HEK293 (cell line): ENCODE results near the gene TMEM273.

Source experiments
- CTCF ChIA-PET: fragments of 350-600 bp; formaldehyde crosslinking; extraction: SDS; loops from one replicate; lab custom pipeline; 2021; ENCODE audit warnings: antibody characterized with exemption; lab: Yijun Ruan, JAX
- POLR2A ChIA-PET: fragments of 300-600 bp; formaldehyde crosslinking; extraction: SDS; loops from one replicate; lab custom pipeline; 2020; ENCODE audit warnings: antibody characterized with exemption, inconsistent platforms; lab: Yijun Ruan, JAX
- H3K27ac ChIP-seq: fragments of 200-500 bp; sonication (Bioruptor generic); 2 replicates; pipeline ENCODE4 v1.5.1; 2014; ENCODE audit warnings: low read depth, low read length, control low read depth, inconsistent platforms; ENCODE audit errors: extremely low read depth
- H3K36me3 ChIP-seq, 2 experiments: fragments of 200-500 bp in 1 of 2; sonication (Bioruptor generic) in 1 of 2; 1 replicate in 1 of 2; 2 replicates in 1 of 2; pipeline ENCODE4 v1.5.1; 2014 to 2017; ENCODE audit warnings: inconsistent platforms in 2 of 2, low read length in 2 of 2; ENCODE audit not compliant: control insufficient read depth in 2 of 2, insufficient read depth in 1 of 2
- H3K4me1 ChIP-seq: fragments of 200-500 bp; sonication (Bioruptor generic); 2 replicates; pipeline ENCODE4 v1.5.1; 2014; ENCODE audit warnings: mild to moderate bottlenecking, low read length, inconsistent platforms; ENCODE audit not compliant: control insufficient read depth, insufficient read depth
- H3K4me3 ChIP-seq: 2 replicates; pipeline ENCODE4 v1.5.1; 2011; ENCODE audit warnings: low read depth, mild to moderate bottlenecking, control low read depth, low read length, moderate library complexity
- H3K9me3 ChIP-seq: fragments of 200-500 bp; sonication (Bioruptor generic); 2 replicates; pipeline ENCODE4 v1.5.1; 2014; ENCODE audit warnings: low read depth, low read length, inconsistent platforms; ENCODE audit not compliant: control insufficient read depth, insufficient read depth
- FEZF1 ChIP-seq: fragments of 450-650 bp; formaldehyde crosslinking; IDR thresholded peaks from 2 replicates; pipeline ENCODE4 v1.5.1; 2016; ENCODE audit warnings: missing biosample characterization, missing genetic modification characterization
- HOXA7 ChIP-seq: sonication (generic); formaldehyde crosslinking; IDR thresholded peaks from 2 replicates; pipeline ENCODE4 v1.8.1; 2022; ENCODE audit warnings: missing genetic modification reagents, borderline replicate concordance
- IKZF3 ChIP-seq: fragments of 450-650 bp; IDR thresholded peaks from 2 replicates; pipeline ENCODE4 v1.5.0; 2018; ENCODE audit warnings: missing biosample characterization, mild to moderate bottlenecking, missing genetic modification characterization, moderate library complexity
- KLF16 ChIP-seq: fragments of 450-650 bp; formaldehyde crosslinking; IDR thresholded peaks from 2 replicates; pipeline ENCODE4 v1.5.1; 2017; ENCODE audit warnings: missing biosample characterization, missing genetic modification characterization
- KLF9 ChIP-seq: fragments of 450-650 bp; formaldehyde crosslinking; IDR thresholded peaks from 2 replicates; pipeline ENCODE4 v1.5.1; 2016; ENCODE audit warnings: missing biosample characterization, missing genetic modification characterization, low read depth
- OSR2 ChIP-seq: fragments of 450-650 bp; formaldehyde crosslinking; IDR thresholded peaks from 2 replicates; pipeline ENCODE4 v1.5.1; 2016; ENCODE audit warnings: missing biosample characterization, missing genetic modification characterization
- TCF7L2 ChIP-seq: IDR thresholded peaks from 2 replicates; pipeline ENCODE4 v1.6.1; 2011; ENCODE audit warnings: low read depth, mild to moderate bottlenecking, inconsistent platforms, low read length, moderate library complexity, borderline replicate concordance
- ZBTB26 ChIP-seq: fragments of 450-650 bp; formaldehyde crosslinking; optimal IDR thresholded peaks from 2 replicates; pipeline ENCODE3; 2016; ENCODE audit warnings: missing biosample characterization, mild to moderate bottlenecking, missing genetic modification characterization
- ZBTB7A ChIP-seq: fragments of 450-650 bp; formaldehyde crosslinking; IDR thresholded peaks from 2 replicates; pipeline ENCODE4 v1.5.1; 2016; ENCODE audit warnings: low read depth, missing biosample characterization, missing genetic modification characterization
- ZNF133 ChIP-seq: fragments of 450-650 bp; formaldehyde crosslinking; IDR thresholded peaks from 2 replicates; pipeline ENCODE4 v1.5.1; 2016; ENCODE audit warnings: missing biosample characterization, missing genetic modification characterization
- ZNF155 ChIP-seq: fragments of 450-650 bp; formaldehyde crosslinking; IDR thresholded peaks from 2 replicates; pipeline ENCODE4 v1.5.1; 2016; ENCODE audit warnings: missing biosample characterization, missing genetic modification characterization
- ZNF157 ChIP-seq: fragments of 450-650 bp; formaldehyde crosslinking; IDR thresholded peaks from 2 replicates; pipeline ENCODE4 v1.5.1; 2016; ENCODE audit warnings: missing biosample characterization, missing genetic modification characterization
- ZNF174 ChIP-seq: fragments of 450-650 bp; formaldehyde crosslinking; IDR thresholded peaks from 2 replicates; pipeline ENCODE4 v1.5.0; 2017; ENCODE audit warnings: missing biosample characterization, mild to moderate bottlenecking, missing genetic modification characterization
- ZNF202 ChIP-seq: fragments of 450-650 bp; formaldehyde crosslinking; IDR thresholded peaks from 2 replicates; pipeline ENCODE4 v1.5.1; 2016; ENCODE audit warnings: missing biosample characterization, missing genetic modification characterization, borderline replicate concordance
- ZNF221 ChIP-seq: fragments of 450-650 bp; formaldehyde crosslinking; IDR thresholded peaks from 2 replicates; pipeline ENCODE4 v1.5.1; 2017; ENCODE audit warnings: missing biosample characterization, missing genetic modification characterization, borderline replicate concordance
- ZNF398 ChIP-seq: fragments of 450-650 bp; formaldehyde crosslinking; IDR thresholded peaks from 2 replicates; pipeline ENCODE4 v1.5.1; 2017; ENCODE audit warnings: missing biosample characterization, missing genetic modification characterization
- ZNF529 ChIP-seq: fragments of 450-650 bp; formaldehyde crosslinking; IDR thresholded peaks from 2 replicates; pipeline ENCODE4 v1.5.1; 2017; ENCODE audit warnings: missing genetic modification characterization, missing biosample characterization; ENCODE audit not compliant: insufficient replicate concordance
- ZNF558 ChIP-seq: fragments of 450-650 bp; formaldehyde crosslinking; IDR thresholded peaks from 2 replicates; pipeline ENCODE4 v1.5.1; 2016; ENCODE audit warnings: missing biosample characterization, missing genetic modification characterization
- ZNF626 ChIP-seq: fragments of 450-650 bp; sonication (Bioruptor Pico); formaldehyde crosslinking; IDR thresholded peaks from 2 replicates; pipeline ENCODE4 v1.5.1; 2018; ENCODE audit warnings: missing biosample characterization, missing genetic modification characterization, inconsistent platforms
- ZNF664 ChIP-seq: fragments of 450-650 bp; formaldehyde crosslinking; IDR thresholded peaks from 2 replicates; pipeline ENCODE4 v1.5.1; 2016; ENCODE audit warnings: missing biosample characterization, missing genetic modification characterization
- ZNF670 ChIP-seq: fragments of 450-650 bp; formaldehyde crosslinking; IDR thresholded peaks from 2 replicates; pipeline ENCODE4 v1.5.1; 2016; ENCODE audit warnings: missing biosample characterization, missing genetic modification characterization, low read depth
- ZNF701 ChIP-seq: fragments of 450-650 bp; formaldehyde crosslinking; IDR thresholded peaks from 2 replicates; pipeline ENCODE4 v1.5.1; 2016; ENCODE audit warnings: missing biosample characterization, missing genetic modification characterization
- ZNF76 ChIP-seq: fragments of 450-650 bp; formaldehyde crosslinking; IDR thresholded peaks from 2 replicates; pipeline ENCODE4; 2016; ENCODE audit warnings: low read depth, missing biosample characterization, missing genetic modification characterization, borderline replicate concordance
- ZNF776 ChIP-seq: fragments of 450-650 bp; formaldehyde crosslinking; IDR thresholded peaks from 2 replicates; pipeline ENCODE4 v1.5.0; 2017; ENCODE audit warnings: missing biosample characterization, missing genetic modification characterization, borderline replicate concordance

The TMEM273 gene

GRCh38 chr10:49108656-49109055 lies 79.5 kb downstream of the TMEM273 start (continued):
- TF ChIP-seq ZNF701 (tag by site-specific recombination), result no peak

GRCh38 chr10:49107887-49108267 lies 80.3 kb downstream of the TMEM273 start:
- Histone ChIP-seq H3K9me3 (no peaks in the 10 kb centered on the region), H3K4me1 (no peaks in the 10 kb centered on the region), H3K4me3 (no peak overlapping the region), H3K27ac (no peak overlapping the region), H3K36me3 (peaks cover 0 to 8% of the 10 kb centered on the region in 2 experiments; a peak in 1 of 3 replicates)
- ChIA-PET POLR2A (no interaction called here), CTCF (no interaction called here)
- no peak for TF ChIP-seq ZNF398 (tag by site-specific recombination)

GRCh38 chr10:49107111-49107886 lies 80.9 kb downstream of the TMEM273 start:
- Histone ChIP-seq H3K9me3 (no peaks in the 10 kb centered on the region), H3K4me1 (no peaks in the 10 kb centered on the region), H3K27ac (no peak overlapping the region), H3K4me3 (no peak overlapping the region), H3K36me3 (peaks cover 0 to 8% of the 10 kb centered on the region in 2 experiments; a peak in 1 of 3 replicates)
- ChIA-PET CTCF (no interaction called here), POLR2A (no interaction called here)
- TF ChIP-seq ZNF221 (tag by site-specific recombination) (no peak), ZNF76 (tag by site-specific recombination) (no peak), ZNF202 (tag by site-specific recombination) (no peak), ZNF664 (tag by site-specific recombination) (no peak), HOXA7 (CRISPR knock-in tag) (no peak), ZNF133 (tag by site-specific recombination) (no peak), OSR2 (tag by site-specific recombination) (no peak), ZNF157 (tag by site-specific recombination) (no peak), ZNF529 (tag by site-specific recombination) (no peak), ZNF558 (tag by site-specific recombination) (no peak), FEZF1 (tag by site-specific recombination) (no peak)

GRCh38 chr10:49106451-49106850 lies 81.7 kb downstream of the TMEM273 start:
- POLR2A ChIA-PET, result no interaction called here
- CTCF ChIA-PET, result no interaction called here
- peaks cover 0 to 8% of the 10 kb centered on the region in 2 experiments; a peak in 1 of 3 replicates for H3K36me3 ChIP-seq
- H3K27ac ChIP-seq, result no peak overlapping the region
- H3K9me3 ChIP-seq, result no peaks in the 10 kb centered on the region
- H3K4me1 ChIP-seq, result no peaks in the 10 kb centered on the region
- TF ChIP-seq ZNF155 (tag by site-specific recombination), result no peak
- no peak for TF ChIP-seq ZNF776 (tag by site-specific recombination)
- no peak for TF ChIP-seq ZNF174 (tag by site-specific recombination)
- TF ChIP-seq ZNF626 (tag by site-specific recombination), result no peak
- no peak for TF ChIP-seq ZBTB26 (tag by site-specific recombination)
- TF ChIP-seq KLF16, result no peak
- TF ChIP-seq ZNF670 (tag by site-specific recombination), result no peak
- TF ChIP-seq TCF7L2, result no peak
- no peak for TF ChIP-seq KLF9 (tag by site-specific recombination)
- no peak for TF ChIP-seq ZNF664 (tag by site-specific recombination)
- TF ChIP-seq ZBTB7A (tag by site-specific recombination), result no peak
- TF ChIP-seq IKZF3 (tag by site-specific recombination), result no peak
- H3K4me3 ChIP-seq, result no peak overlapping the region
